Mucosa of descending colon (tissue), 3 donors: Measurements from ENCODE around the gene RNF166. TPM values are rescaled to one million over a fixed set of nuclear protein-coding genes. Genes with fewer than 3 reads are reported as not detected.

Source experiments
- ATAC-seq: fragments of 200-7000 bp; cut with Tn5 transposase; one replicate; pipeline ENCODE4 v1.9.1; 2020; ENCODE audit warnings: mild to moderate bottlenecking, moderate library complexity
- DNase-seq, 3 donors: peaks; one replicate each; pipeline ENCODE4 v3.0.0-alpha.2; 2020
- H3K36me3 ChIP-seq: fragments of 200-600 bp; one replicate; pipeline ENCODE4 v1.8.0; 2021; ENCODE audit warnings: low read depth, mild to moderate bottlenecking
- H3K4me1 ChIP-seq: fragments of 200-600 bp; one replicate; pipeline ENCODE4 v1.8.0; 2021; ENCODE audit warnings: low read depth, mild to moderate bottlenecking
- H3K4me3 ChIP-seq: fragments of 200-600 bp; one replicate; pipeline ENCODE4 v1.8.0; 2021; ENCODE audit warnings: mild to moderate bottlenecking
- H3K9me3 ChIP-seq: fragments of 200-600 bp; one replicate; pipeline ENCODE4 v1.8.0; 2021; ENCODE audit warnings: mild to moderate bottlenecking
- CTCF ChIP-seq: fragments of 200-600 bp; IDR thresholded peaks from one replicate; pipeline ENCODE4 v1.8.0; 2022; ENCODE audit warnings: antibody characterized with exemption, mild to moderate bottlenecking
- intact Hi-C, 2 donors: fragments of 100-400 bp; cut with DNase I in 1 of 2; cut with micrococcal nuclease in 1 of 2; formaldehyde crosslinking; loops; one replicate each; pipeline versions ENCODE4 v1.11.0 to v1.11.1; 2022; cut with DNase I, micrococcal nuclease
- total RNA-seq, 3 donors: library from RNA; stranded (reverse); fragmentation: NEBNext Ultra II Directional in 2 of 3; extraction: Animal tissue kit (Norgen Biotek cat#: 25700) in 2 of 3; gene quantifications; one replicate each; pipeline versions ENCODE4 v1.2.1 to v1.2.4, GENCODE V29; 2021 to 2023
- donor health status: DM: no; HTN: no; CAD: no; lungs with moderate emphysema.
- donor health status: DM: no; HTN: no; CAD: no.
- donor health status: DM: no; HTN: yes; CAD: no.

Gene RNF166
- total RNA-seq, 3 donors from 2014 or later, result 9.5 to 22.8 (median 15.1) TPM

GRCh38 chr16:88725609-88726407, 19.6 kb upstream of the RNF166 start:
- Histone ChIP-seq H3K9me3 (no peaks in the 10 kb centered on the region), H3K4me1 (no peaks in the 10 kb centered on the region), H3K4me3 (no peak overlapping the region), H3K36me3 (peaks cover 13% of the 10 kb centered on the region)
- DNase-seq (no peak), ATAC-seq (no peak)
- TF ChIP-seq CTCF, result no peak
- intact Hi-C loops, result no loop called here

GRCh38 chr16:88724855-88725555, 18.8 kb upstream of the RNF166 start:
- no peaks in the 10 kb centered on the region for H3K9me3 ChIP-seq
- ATAC-seq (no peak), DNase-seq (no peak)
- intact Hi-C loops, result no loop called here
- no peaks in the 10 kb centered on the region for H3K4me1 ChIP-seq
- H3K36me3 ChIP-seq, result peaks cover 13% of the 10 kb centered on the region
- TF ChIP-seq CTCF, result no peak
- no peak overlapping the region for H3K4me3 ChIP-seq

- no peaks in the 10 kb centered on the region for H3K9me3 ChIP-seq
- no peaks in the 10 kb centered on the region for H3K4me1 ChIP-seq
- intact Hi-C loops, result no loop called here
- no peak overlapping the region for H3K4me3 ChIP-seq
- no peak for TF ChIP-seq CTCF
- ATAC-seq (no peak), DNase-seq (no peak)
- peaks cover 13% of the 10 kb centered on the region for H3K36me3 ChIP-seq
Measured at GRCh38 chr16:88723911-88724310, 17.7 kb upstream of the RNF166 start.

GRCh38 chr16:88723507-88723887, 17.3 kb upstream of the RNF166 start:
- H3K36me3 ChIP-seq, result peaks cover 13% of the 10 kb centered on the region
- no peaks in the 10 kb centered on the region for H3K4me1 ChIP-seq
- ATAC-seq (no peak), DNase-seq (no peak)
- no peak for TF ChIP-seq CTCF
- intact Hi-C loops, result no loop called here
- H3K9me3 ChIP-seq, result no peaks in the 10 kb centered on the region
- no peak overlapping the region for H3K4me3 ChIP-seq

- peaks cover 13% of the 10 kb centered on the region for H3K36me3 ChIP-seq
- ATAC-seq, result no peak
- H3K9me3 ChIP-seq, result no peaks in the 10 kb centered on the region
- no peak for TF ChIP-seq CTCF
- intact Hi-C loops, result no loop called here
- no peak for DNase-seq
- no peak overlapping the region for H3K4me3 ChIP-seq
- no peaks in the 10 kb centered on the region for H3K4me1 ChIP-seq
Measured at GRCh38 chr16:88722784-88723506, 16.7 kb upstream of the RNF166 start.
